ENCODE measurements around the gene CFAP210.
A peak's percentile ranks its signal among the peaks of the same experiment; 100 is the strongest.

Gene CFAP210

GRCh38 chr2:169694113-169694893, at the start of gene CFAP210, which contains the start of gene PHOSPHO2:
Gene CFAP210, minus strand, starts transcription at chr2:169694405. Its CDS starts 78 bp downstream, at chr2:169694327.
Gene PHOSPHO2, plus strand, starts transcription at chr2:169694469. Its CDS starts 6,503 bp downstream, at chr2:169700972.
- Histone ChIP-seq H3K9me3 (ENCODE audit: control insufficient read depth in 1 of 2, low read length in 2 of 2) (no peaks in the 10 kb centered on the region), H3K27me3 (ENCODE audit: low read depth, low read length) (no peaks in the 10 kb centered on the region), H3K36me3 (ENCODE audit: control insufficient read depth in 1 of 2, insufficient read depth in 2 of 2, low read length in 2 of 2) (peaks cover 0 to 5% of the 10 kb centered on the region in 2 donors), H3K27ac (ENCODE audit: low read length) (peak within 1 kb of the TSS; percentile 90), H3K4me3 (ENCODE audit: low read depth in 1 of 2, low read length in 2 of 2) (peak within 1 kb of the TSS; percentile 95 to 96), H3K4me1 (ENCODE audit: control insufficient read depth in 1 of 2, insufficient read depth in 2 of 2, low read length in 2 of 2) (peaks cover 0 to 7% of the 10 kb centered on the region in 2 donors)

- Histone ChIP-seq H3K9me3 (ENCODE audit: control insufficient read depth in 1 of 2, low read length in 2 of 2) (no peaks in the 10 kb centered on the region), H3K4me3 (ENCODE audit: low read depth in 1 of 2, low read length in 2 of 2) (no peak overlapping the region), H3K27ac (ENCODE audit: low read length) (no peak overlapping the region), H3K4me1 (ENCODE audit: control insufficient read depth in 1 of 2, insufficient read depth in 2 of 2, low read length in 2 of 2) (peaks cover 0 to 5% of the 10 kb centered on the region in 2 donors), H3K36me3 (ENCODE audit: control insufficient read depth in 1 of 2, insufficient read depth in 2 of 2, low read length in 2 of 2) (no peaks in the 10 kb centered on the region), H3K27me3 (ENCODE audit: low read depth, low read length) (no peaks in the 10 kb centered on the region)
Observed at GRCh38 chr2:169743549-169743948, 49.3 kb upstream of the CFAP210 start.

- Histone ChIP-seq H3K27me3 (ENCODE audit: low read depth, low read length) (no peaks in the 10 kb centered on the region), H3K27ac (ENCODE audit: low read length) (no peak overlapping the region), H3K4me3 (ENCODE audit: low read depth in 1 of 2, low read length in 2 of 2) (no peak overlapping the region), H3K4me1 (ENCODE audit: control insufficient read depth in 1 of 2, insufficient read depth in 2 of 2, low read length in 2 of 2) (peaks cover 0 to 13% of the 10 kb centered on the region in 2 donors), H3K36me3 (ENCODE audit: control insufficient read depth in 1 of 2, insufficient read depth in 2 of 2, low read length in 2 of 2) (no peaks in the 10 kb centered on the region), H3K9me3 (ENCODE audit: control insufficient read depth in 1 of 2, low read length in 2 of 2) (no peaks in the 10 kb centered on the region)
Observed at GRCh38 chr2:169739351-169739750, 45.1 kb upstream of the CFAP210 start.

GRCh38 chr2:169738566-169739229, 44.5 kb upstream of the CFAP210 start:
- H3K9me3 ChIP-seq (ENCODE audit: control insufficient read depth in 1 of 2, low read length in 2 of 2): no peaks in the 10 kb centered on the region
- no peaks in the 10 kb centered on the region for H3K36me3 ChIP-seq (ENCODE audit: control insufficient read depth in 1 of 2, insufficient read depth in 2 of 2, low read length in 2 of 2)
- H3K4me1 ChIP-seq (ENCODE audit: control insufficient read depth in 1 of 2, insufficient read depth in 2 of 2, low read length in 2 of 2): peaks cover 0 to 13% of the 10 kb centered on the region in 2 donors
- no peak overlapping the region for H3K4me3 ChIP-seq (ENCODE audit: low read depth in 1 of 2, low read length in 2 of 2)
- no peaks in the 10 kb centered on the region for H3K27me3 ChIP-seq (ENCODE audit: low read depth, low read length)
- no peak overlapping the region for H3K27ac ChIP-seq (ENCODE audit: low read length)

- peak overlapping the region; percentile 27 to 55 for H3K4me3 ChIP-seq (ENCODE audit: low read depth in 1 of 2, low read length in 2 of 2)
- H3K36me3 ChIP-seq (ENCODE audit: control insufficient read depth in 1 of 2, insufficient read depth in 2 of 2, low read length in 2 of 2): no peaks in the 10 kb centered on the region
- H3K9me3 ChIP-seq (ENCODE audit: control insufficient read depth in 1 of 2, low read length in 2 of 2): no peaks in the 10 kb centered on the region
- H3K27ac ChIP-seq (ENCODE audit: low read length): no peak overlapping the region
- no peaks in the 10 kb centered on the region for H3K27me3 ChIP-seq (ENCODE audit: low read depth, low read length)
- peaks cover 0 to 8% of the 10 kb centered on the region in 2 donors for H3K4me1 ChIP-seq (ENCODE audit: control insufficient read depth in 1 of 2, insufficient read depth in 2 of 2, low read length in 2 of 2)
Observed at GRCh38 chr2:169736902-169737301, 42.7 kb upstream of the CFAP210 start.

- Histone ChIP-seq H3K27ac (ENCODE audit: low read length) (no peak overlapping the region), H3K4me3 (ENCODE audit: low read depth in 1 of 2, low read length in 2 of 2) (peak overlapping the region; percentile 27 to 69)
Observed at GRCh38 chr2:169735623-169736022, 41.4 kb upstream of the CFAP210 start.

GRCh38 chr2:169734169-169734847, 40.1 kb upstream of the CFAP210 start:
- peak overlapping the region; percentile 81 to 84 for H3K4me3 ChIP-seq (ENCODE audit: low read depth in 1 of 2, low read length in 2 of 2)
- no peak overlapping the region for H3K27ac ChIP-seq (ENCODE audit: low read length)
- no peaks in the 10 kb centered on the region for H3K9me3 ChIP-seq (ENCODE audit: control insufficient read depth in 1 of 2, low read length in 2 of 2)
- no peaks in the 10 kb centered on the region for H3K36me3 ChIP-seq (ENCODE audit: control insufficient read depth in 1 of 2, insufficient read depth in 2 of 2, low read length in 2 of 2)
- H3K4me1 ChIP-seq (ENCODE audit: control insufficient read depth in 1 of 2, insufficient read depth in 2 of 2, low read length in 2 of 2): peaks cover 0 to 8% of the 10 kb centered on the region in 2 donors
- H3K27me3 ChIP-seq (ENCODE audit: low read depth, low read length): no peaks in the 10 kb centered on the region

More at GRCh38 chr2:169735623-169736022, 41.4 kb upstream of the CFAP210 start:
- Histone ChIP-seq H3K27me3 (ENCODE audit: low read depth, low read length) (no peaks in the 10 kb centered on the region), H3K36me3 (ENCODE audit: control insufficient read depth in 1 of 2, insufficient read depth in 2 of 2, low read length in 2 of 2) (no peaks in the 10 kb centered on the region), H3K4me1 (ENCODE audit: control insufficient read depth in 1 of 2, insufficient read depth in 2 of 2, low read length in 2 of 2) (peaks cover 0 to 8% of the 10 kb centered on the region in 2 donors), H3K9me3 (ENCODE audit: control insufficient read depth in 1 of 2, low read length in 2 of 2) (no peaks in the 10 kb centered on the region)

- Histone ChIP-seq H3K27me3 (ENCODE audit: low read depth, low read length) (no peaks in the 10 kb centered on the region), H3K4me3 (ENCODE audit: low read depth in 1 of 2, low read length in 2 of 2) (peak overlapping the region; percentile 50 to 84), H3K36me3 (ENCODE audit: control insufficient read depth in 1 of 2, insufficient read depth in 2 of 2, low read length in 2 of 2) (no peaks in the 10 kb centered on the region), H3K4me1 (ENCODE audit: control insufficient read depth in 1 of 2, insufficient read depth in 2 of 2, low read length in 2 of 2) (peaks cover 0 to 5% of the 10 kb centered on the region in 2 donors), H3K27ac (ENCODE audit: low read length) (peak overlapping the region; percentile 32), H3K9me3 (ENCODE audit: control insufficient read depth in 1 of 2, low read length in 2 of 2) (no peaks in the 10 kb centered on the region)
Observed at GRCh38 chr2:169732583-169733358, 38.6 kb upstream of the CFAP210 start.

GRCh38 chr2:169732075-169732474, 37.9 kb upstream of the CFAP210 start:
- no peak overlapping the region for H3K27ac ChIP-seq (ENCODE audit: low read length)
- no peaks in the 10 kb centered on the region for H3K36me3 ChIP-seq (ENCODE audit: control insufficient read depth in 1 of 2, insufficient read depth in 2 of 2, low read length in 2 of 2)
- no peaks in the 10 kb centered on the region for H3K9me3 ChIP-seq (ENCODE audit: control insufficient read depth in 1 of 2, low read length in 2 of 2)
- H3K4me1 ChIP-seq (ENCODE audit: control insufficient read depth in 1 of 2, insufficient read depth in 2 of 2, low read length in 2 of 2): peaks cover 0 to 5% of the 10 kb centered on the region in 2 donors
- no peak overlapping the region for H3K4me3 ChIP-seq (ENCODE audit: low read depth in 1 of 2, low read length in 2 of 2)
- no peaks in the 10 kb centered on the region for H3K27me3 ChIP-seq (ENCODE audit: low read depth, low read length)

GRCh38 chr2:169729274-169729605, 35.0 kb upstream of the CFAP210 start:
- no peak overlapping the region for H3K27ac ChIP-seq (ENCODE audit: low read length)
- no peaks in the 10 kb centered on the region for H3K36me3 ChIP-seq (ENCODE audit: control insufficient read depth in 1 of 2, insufficient read depth in 2 of 2, low read length in 2 of 2)
- H3K27me3 ChIP-seq (ENCODE audit: low read depth, low read length): no peaks in the 10 kb centered on the region
- no peaks in the 10 kb centered on the region for H3K9me3 ChIP-seq (ENCODE audit: control insufficient read depth in 1 of 2, low read length in 2 of 2)
- H3K4me3 ChIP-seq (ENCODE audit: low read depth in 1 of 2, low read length in 2 of 2): no peak overlapping the region
- H3K4me1 ChIP-seq (ENCODE audit: control insufficient read depth in 1 of 2, insufficient read depth in 2 of 2, low read length in 2 of 2): no peaks in the 10 kb centered on the region

Measured in muscle layer of duodenum (tissue), 2 donors.